WTC11 (cell line): ENCODE results near the gene RIPK3. TPM values are rescaled to one million over a fixed set of nuclear protein-coding genes. Genes with fewer than 3 reads are reported as not detected.

ENCODE experiments used
- CTCF ChIP-seq: fragments of 200-600 bp; IDR thresholded peaks from 2 replicates; pipeline ENCODE4 v1.8.0; 2022; ENCODE audit warnings: antibody characterized with exemption
- ESRRA ChIP-seq: sonication (generic); formaldehyde crosslinking; IDR thresholded peaks from 2 replicates; pipeline ENCODE4 v1.8.1; 2022; ENCODE audit warnings: mild to moderate bottlenecking, missing genetic modification reagents, borderline replicate concordance
- ETV6 ChIP-seq: sonication (generic); formaldehyde crosslinking; IDR thresholded peaks from 2 replicates; pipeline ENCODE4 v1.8.1; 2022; ENCODE audit warnings: mild to moderate bottlenecking, missing genetic modification reagents
- FOXP1 ChIP-seq: sonication (generic); formaldehyde crosslinking; IDR thresholded peaks from 2 replicates; pipeline ENCODE4 v1.8.0; 2022; ENCODE audit warnings: missing genetic modification reagents, mild to moderate bottlenecking, moderate library complexity, borderline replicate concordance
- GABPB1 ChIP-seq: sonication (generic); formaldehyde crosslinking; IDR thresholded peaks from 2 replicates; pipeline ENCODE4 v1.8.1; 2023; ENCODE audit warnings: mild to moderate bottlenecking, missing genetic modification reagents
- HMGA2 ChIP-seq: fragments of 250-450 bp; sonication (Bioruptor Pico); IDR thresholded peaks from 2 replicates; pipeline ENCODE4 v1.4.0; 2021; ENCODE audit warnings: mild to moderate bottlenecking, moderate library complexity
- JAZF1 ChIP-seq: fragments of 250-450 bp; sonication (Bioruptor Pico); IDR thresholded peaks from 2 replicates; pipeline ENCODE4 v1.9.0; 2021; ENCODE audit warnings: moderate library complexity, mild to moderate bottlenecking, inconsistent platforms
- JUN ChIP-seq: sonication (generic); formaldehyde crosslinking; IDR thresholded peaks from 2 replicates; pipeline ENCODE4 v1.8.0; 2023; ENCODE audit warnings: mild to moderate bottlenecking, missing genetic modification reagents
- NFATC4 ChIP-seq: fragments of 250-450 bp; sonication (Bioruptor Pico); IDR thresholded peaks from 2 replicates; pipeline ENCODE4 v1.9.0; 2021; ENCODE audit warnings: mild to moderate bottlenecking
- NFE2L1 ChIP-seq: sonication (generic); formaldehyde crosslinking; IDR thresholded peaks from 2 replicates; pipeline ENCODE4 v1.8.1; 2023; ENCODE audit warnings: missing genetic modification reagents
- OVOL2 ChIP-seq: fragments of 250-450 bp; sonication (Bioruptor Pico); IDR thresholded peaks from 2 replicates; pipeline ENCODE4 v1.9.0; 2021; ENCODE audit warnings: mild to moderate bottlenecking, borderline replicate concordance
- RORB ChIP-seq: fragments of 250-450 bp; sonication (Bioruptor Pico); IDR thresholded peaks from 2 replicates; pipeline ENCODE4 v1.9.0; 2021; ENCODE audit warnings: mild to moderate bottlenecking
- SP1 ChIP-seq: sonication (generic); formaldehyde crosslinking; conservative IDR thresholded peaks from 2 replicates; pipeline ENCODE4 v1.8.1; 2022; ENCODE audit warnings: missing genetic modification reagents
- TCF7 ChIP-seq: sonication (generic); formaldehyde crosslinking; IDR thresholded peaks from 2 replicates; pipeline ENCODE4 v1.8.0; 2022; ENCODE audit warnings: mild to moderate bottlenecking, low read depth, missing genetic modification reagents, moderate library complexity
- TEAD4 ChIP-seq: sonication (generic); formaldehyde crosslinking; IDR thresholded peaks from 2 replicates; pipeline ENCODE4 v1.8.0; 2022; ENCODE audit warnings: mild to moderate bottlenecking, missing genetic modification reagents
- ZBTB21 ChIP-seq: sonication (generic); formaldehyde crosslinking; IDR thresholded peaks from 2 replicates; pipeline ENCODE4 v1.8.1; 2023; ENCODE audit warnings: mild to moderate bottlenecking, missing genetic modification reagents, borderline replicate concordance
- ZBTB43 ChIP-seq: sonication (generic); formaldehyde crosslinking; IDR thresholded peaks from 2 replicates; pipeline ENCODE4 v1.8.1; 2023; ENCODE audit warnings: mild to moderate bottlenecking, missing genetic modification reagents
- ZNF263 ChIP-seq: sonication (generic); formaldehyde crosslinking; IDR thresholded peaks from 2 replicates; pipeline ENCODE4 v1.8.1; 2022; ENCODE audit warnings: low read depth, mild to moderate bottlenecking, moderate library complexity, missing genetic modification reagents
- ZNF317 ChIP-seq: sonication (generic); formaldehyde crosslinking; IDR thresholded peaks from 2 replicates; pipeline ENCODE4 v1.8.1; 2023; ENCODE audit warnings: low read depth, mild to moderate bottlenecking, moderate library complexity, missing genetic modification reagents, borderline replicate concordance
- total RNA-seq: library from RNA; stranded (reverse); gene quantifications from 3 replicates; pipeline ENCODE4 v1.2.3, GENCODE V29; 2021
- TF ChIP-seq, protein P1 (sequence below): sonication (generic); formaldehyde crosslinking; IDR thresholded peaks from 2 replicates; pipeline ENCODE4 v1.8.1; 2022; ENCODE audit warnings: low read depth, missing genetic modification reagents, borderline replicate concordance
- TF ChIP-seq, protein P2 (sequence below): sonication (generic); formaldehyde crosslinking; conservative IDR thresholded peaks from 2 replicates; pipeline ENCODE4 v1.8.1; 2022; ENCODE audit warnings: mild to moderate bottlenecking, missing genetic modification reagents
- TF ChIP-seq, protein P3 (sequence below): fragments of 250-450 bp; sonication (Bioruptor Pico); IDR thresholded peaks from 2 replicates; pipeline ENCODE4 v1.9.0; 2021; ENCODE audit warnings: mild to moderate bottlenecking
- TF ChIP-seq, protein P4 (sequence below): sonication (generic); formaldehyde crosslinking; IDR thresholded peaks from 2 replicates; pipeline ENCODE4 v1.8.0; 2022; ENCODE audit warnings: missing genetic modification reagents
- TF ChIP-seq, protein P5 (sequence below): sonication (generic); formaldehyde crosslinking; IDR thresholded peaks from 2 replicates; pipeline ENCODE4 v1.8.1; 2023; ENCODE audit warnings: mild to moderate bottlenecking, missing genetic modification reagents, borderline replicate concordance

RIPK3 gene
- total RNA-seq, 1 experiment from 2014 or later = 0.83 TPM

- TF ChIP-seq, protein P1, sequence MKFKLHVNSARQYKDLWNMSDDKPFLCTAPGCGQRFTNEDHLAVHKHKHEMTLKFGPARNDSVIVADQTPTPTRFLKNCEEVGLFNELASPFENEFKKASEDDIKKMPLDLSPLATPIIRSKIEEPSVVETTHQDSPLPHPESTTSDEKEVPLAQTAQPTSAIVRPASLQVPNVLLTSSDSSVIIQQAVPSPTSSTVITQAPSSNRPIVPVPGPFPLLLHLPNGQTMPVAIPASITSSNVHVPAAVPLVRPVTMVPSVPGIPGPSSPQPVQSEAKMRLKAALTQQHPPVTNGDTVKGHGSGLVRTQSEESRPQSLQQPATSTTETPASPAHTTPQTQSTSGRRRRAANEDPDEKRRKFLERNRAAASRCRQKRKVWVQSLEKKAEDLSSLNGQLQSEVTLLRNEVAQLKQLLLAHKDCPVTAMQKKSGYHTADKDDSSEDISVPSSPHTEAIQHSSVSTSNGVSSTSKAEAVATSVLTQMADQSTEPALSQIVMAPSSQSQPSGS (CRISPR knock-in tag) = peak; percentile 91
- TF ChIP-seq ZBTB43 (peak; percentile 98), JAZF1 (CRISPR knock-in tag) (no peak), GABPB1 (CRISPR knock-in tag) (peak; percentile 95), NFE2L1 (CRISPR knock-in tag) (peak; percentile 97), FOXP1 (peak; percentile 99), TEAD4 (CRISPR knock-in tag) (peak; percentile 94), CTCF (peak; percentile 68), NFATC4 (no peak), RORB (no peak), SP1 (CRISPR knock-in tag) (peak; percentile 78), TCF7 (CRISPR knock-in tag) (peak; percentile 95), ESRRA (CRISPR knock-in tag) (peak; percentile 96; the same call in 1 of the 2 replicates), HMGA2 (CRISPR knock-in tag) (no peak), ZBTB21 (peak; percentile 82; the same call in 1 of the 2 replicates), OVOL2 (CRISPR knock-in tag) (no peak), ETV6 (CRISPR knock-in tag) (peak; percentile 95), JUN (CRISPR knock-in tag) (peak; percentile 96), ZNF263 (no peak), ZNF317 (peak; percentile 47; the same call in 1 of the 2 replicates)
- TF ChIP-seq, protein P2, sequence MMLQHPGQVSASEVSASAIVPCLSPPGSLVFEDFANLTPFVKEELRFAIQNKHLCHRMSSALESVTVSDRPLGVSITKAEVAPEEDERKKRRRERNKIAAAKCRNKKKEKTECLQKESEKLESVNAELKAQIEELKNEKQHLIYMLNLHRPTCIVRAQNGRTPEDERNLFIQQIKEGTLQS (CRISPR knock-in tag) = peak; percentile 93
- TF ChIP-seq, protein P3, sequence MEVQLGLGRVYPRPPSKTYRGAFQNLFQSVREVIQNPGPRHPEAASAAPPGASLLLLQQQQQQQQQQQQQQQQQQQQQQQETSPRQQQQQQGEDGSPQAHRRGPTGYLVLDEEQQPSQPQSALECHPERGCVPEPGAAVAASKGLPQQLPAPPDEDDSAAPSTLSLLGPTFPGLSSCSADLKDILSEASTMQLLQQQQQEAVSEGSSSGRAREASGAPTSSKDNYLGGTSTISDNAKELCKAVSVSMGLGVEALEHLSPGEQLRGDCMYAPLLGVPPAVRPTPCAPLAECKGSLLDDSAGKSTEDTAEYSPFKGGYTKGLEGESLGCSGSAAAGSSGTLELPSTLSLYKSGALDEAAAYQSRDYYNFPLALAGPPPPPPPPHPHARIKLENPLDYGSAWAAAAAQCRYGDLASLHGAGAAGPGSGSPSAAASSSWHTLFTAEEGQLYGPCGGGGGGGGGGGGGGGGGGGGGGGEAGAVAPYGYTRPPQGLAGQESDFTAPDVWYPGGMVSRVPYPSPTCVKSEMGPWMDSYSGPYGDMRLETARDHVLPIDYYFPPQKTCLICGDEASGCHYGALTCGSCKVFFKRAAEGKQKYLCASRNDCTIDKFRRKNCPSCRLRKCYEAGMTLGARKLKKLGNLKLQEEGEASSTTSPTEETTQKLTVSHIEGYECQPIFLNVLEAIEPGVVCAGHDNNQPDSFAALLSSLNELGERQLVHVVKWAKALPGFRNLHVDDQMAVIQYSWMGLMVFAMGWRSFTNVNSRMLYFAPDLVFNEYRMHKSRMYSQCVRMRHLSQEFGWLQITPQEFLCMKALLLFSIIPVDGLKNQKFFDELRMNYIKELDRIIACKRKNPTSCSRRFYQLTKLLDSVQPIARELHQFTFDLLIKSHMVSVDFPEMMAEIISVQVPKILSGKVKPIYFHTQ (CRISPR knock-in tag) = no peak
- TF ChIP-seq, protein P4, sequence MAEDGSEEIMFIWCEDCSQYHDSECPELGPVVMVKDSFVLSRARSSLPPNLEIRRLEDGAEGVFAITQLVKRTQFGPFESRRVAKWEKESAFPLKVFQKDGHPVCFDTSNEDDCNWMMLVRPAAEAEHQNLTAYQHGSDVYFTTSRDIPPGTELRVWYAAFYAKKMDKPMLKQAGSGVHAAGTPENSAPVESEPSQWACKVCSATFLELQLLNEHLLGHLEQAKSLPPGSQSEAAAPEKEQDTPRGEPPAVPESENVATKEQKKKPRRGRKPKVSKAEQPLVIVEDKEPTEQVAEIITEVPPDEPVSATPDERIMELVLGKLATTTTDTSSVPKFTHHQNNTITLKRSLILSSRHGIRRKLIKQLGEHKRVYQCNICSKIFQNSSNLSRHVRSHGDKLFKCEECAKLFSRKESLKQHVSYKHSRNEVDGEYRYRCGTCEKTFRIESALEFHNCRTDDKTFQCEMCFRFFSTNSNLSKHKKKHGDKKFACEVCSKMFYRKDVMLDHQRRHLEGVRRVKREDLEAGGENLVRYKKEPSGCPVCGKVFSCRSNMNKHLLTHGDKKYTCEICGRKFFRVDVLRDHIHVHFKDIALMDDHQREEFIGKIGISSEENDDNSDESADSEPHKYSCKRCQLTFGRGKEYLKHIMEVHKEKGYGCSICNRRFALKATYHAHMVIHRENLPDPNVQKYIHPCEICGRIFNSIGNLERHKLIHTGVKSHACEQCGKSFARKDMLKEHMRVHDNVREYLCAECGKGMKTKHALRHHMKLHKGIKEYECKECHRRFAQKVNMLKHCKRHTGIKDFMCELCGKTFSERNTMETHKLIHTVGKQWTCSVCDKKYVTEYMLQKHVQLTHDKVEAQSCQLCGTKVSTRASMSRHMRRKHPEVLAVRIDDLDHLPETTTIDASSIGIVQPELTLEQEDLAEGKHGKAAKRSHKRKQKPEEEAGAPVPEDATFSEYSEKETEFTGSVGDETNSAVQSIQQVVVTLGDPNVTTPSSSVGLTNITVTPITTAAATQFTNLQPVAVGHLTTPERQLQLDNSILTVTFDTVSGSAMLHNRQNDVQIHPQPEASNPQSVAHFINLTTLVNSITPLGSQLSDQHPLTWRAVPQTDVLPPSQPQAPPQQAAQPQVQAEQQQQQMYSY = peak; percentile 81
- TF ChIP-seq, protein P5, sequence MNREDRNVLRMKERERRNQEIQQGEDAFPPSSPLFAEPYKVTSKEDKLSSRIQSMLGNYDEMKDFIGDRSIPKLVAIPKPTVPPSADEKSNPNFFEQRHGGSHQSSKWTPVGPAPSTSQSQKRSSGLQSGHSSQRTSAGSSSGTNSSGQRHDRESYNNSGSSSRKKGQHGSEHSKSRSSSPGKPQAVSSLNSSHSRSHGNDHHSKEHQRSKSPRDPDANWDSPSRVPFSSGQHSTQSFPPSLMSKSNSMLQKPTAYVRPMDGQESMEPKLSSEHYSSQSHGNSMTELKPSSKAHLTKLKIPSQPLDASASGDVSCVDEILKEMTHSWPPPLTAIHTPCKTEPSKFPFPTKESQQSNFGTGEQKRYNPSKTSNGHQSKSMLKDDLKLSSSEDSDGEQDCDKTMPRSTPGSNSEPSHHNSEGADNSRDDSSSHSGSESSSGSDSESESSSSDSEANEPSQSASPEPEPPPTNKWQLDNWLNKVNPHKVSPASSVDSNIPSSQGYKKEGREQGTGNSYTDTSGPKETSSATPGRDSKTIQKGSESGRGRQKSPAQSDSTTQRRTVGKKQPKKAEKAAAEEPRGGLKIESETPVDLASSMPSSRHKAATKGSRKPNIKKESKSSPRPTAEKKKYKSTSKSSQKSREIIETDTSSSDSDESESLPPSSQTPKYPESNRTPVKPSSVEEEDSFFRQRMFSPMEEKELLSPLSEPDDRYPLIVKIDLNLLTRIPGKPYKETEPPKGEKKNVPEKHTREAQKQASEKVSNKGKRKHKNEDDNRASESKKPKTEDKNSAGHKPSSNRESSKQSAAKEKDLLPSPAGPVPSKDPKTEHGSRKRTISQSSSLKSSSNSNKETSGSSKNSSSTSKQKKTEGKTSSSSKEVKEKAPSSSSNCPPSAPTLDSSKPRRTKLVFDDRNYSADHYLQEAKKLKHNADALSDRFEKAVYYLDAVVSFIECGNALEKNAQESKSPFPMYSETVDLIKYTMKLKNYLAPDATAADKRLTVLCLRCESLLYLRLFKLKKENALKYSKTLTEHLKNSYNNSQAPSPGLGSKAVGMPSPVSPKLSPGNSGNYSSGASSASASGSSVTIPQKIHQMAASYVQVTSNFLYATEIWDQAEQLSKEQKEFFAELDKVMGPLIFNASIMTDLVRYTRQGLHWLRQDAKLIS (CRISPR knock-in tag) = no peak; the same call in 1 of the 2 replicates
Observed at GRCh38 chr14:24332268-24332993, 7.4 kb downstream of the RIPK3 start (continued).
